NCI-H748 treated with DMSO at 0.1 percent for 48 hours (cell line): Measurements from ENCODE around the gene RAB8A.
"Not testable (repeated sequence)": the region's sequence is repeated elsewhere in the genome, so short reads cannot be mapped to it uniquely, and the experiment has no call there.

Source experiments
- DNase-seq: peaks from one replicate; lab custom pipeline; 2025; lab: John Stamatoyannopoulos, UW

The RAB8A gene

DNA sequence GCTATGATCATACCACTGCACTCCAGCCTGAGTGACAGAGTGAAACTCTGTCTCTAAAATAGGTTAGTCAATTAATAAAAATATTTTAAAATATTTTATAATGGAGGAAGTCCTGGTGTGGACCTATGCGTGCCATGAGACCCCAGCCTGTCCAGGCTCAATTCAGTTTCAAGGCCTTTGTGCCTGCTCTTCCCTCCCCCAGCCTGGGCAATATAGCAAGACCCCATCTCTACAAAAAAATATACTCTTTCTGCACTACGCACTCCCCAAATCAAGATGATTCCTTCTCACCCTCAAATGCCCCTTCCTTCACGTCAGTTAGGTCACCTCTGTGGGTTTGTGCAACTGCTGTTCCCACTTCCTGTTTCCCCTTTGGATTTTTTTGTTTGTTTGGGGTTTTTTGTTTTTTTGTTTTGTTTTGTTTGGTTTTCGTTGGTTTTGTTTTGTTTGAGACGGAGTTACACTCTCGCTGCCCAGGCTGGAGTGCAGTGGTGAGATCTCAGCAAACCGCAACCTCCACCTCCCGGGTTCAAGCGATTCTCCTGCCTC, 30.4 kb downstream of the RAB8A start:
- no peak for DNase-seq

DNA sequence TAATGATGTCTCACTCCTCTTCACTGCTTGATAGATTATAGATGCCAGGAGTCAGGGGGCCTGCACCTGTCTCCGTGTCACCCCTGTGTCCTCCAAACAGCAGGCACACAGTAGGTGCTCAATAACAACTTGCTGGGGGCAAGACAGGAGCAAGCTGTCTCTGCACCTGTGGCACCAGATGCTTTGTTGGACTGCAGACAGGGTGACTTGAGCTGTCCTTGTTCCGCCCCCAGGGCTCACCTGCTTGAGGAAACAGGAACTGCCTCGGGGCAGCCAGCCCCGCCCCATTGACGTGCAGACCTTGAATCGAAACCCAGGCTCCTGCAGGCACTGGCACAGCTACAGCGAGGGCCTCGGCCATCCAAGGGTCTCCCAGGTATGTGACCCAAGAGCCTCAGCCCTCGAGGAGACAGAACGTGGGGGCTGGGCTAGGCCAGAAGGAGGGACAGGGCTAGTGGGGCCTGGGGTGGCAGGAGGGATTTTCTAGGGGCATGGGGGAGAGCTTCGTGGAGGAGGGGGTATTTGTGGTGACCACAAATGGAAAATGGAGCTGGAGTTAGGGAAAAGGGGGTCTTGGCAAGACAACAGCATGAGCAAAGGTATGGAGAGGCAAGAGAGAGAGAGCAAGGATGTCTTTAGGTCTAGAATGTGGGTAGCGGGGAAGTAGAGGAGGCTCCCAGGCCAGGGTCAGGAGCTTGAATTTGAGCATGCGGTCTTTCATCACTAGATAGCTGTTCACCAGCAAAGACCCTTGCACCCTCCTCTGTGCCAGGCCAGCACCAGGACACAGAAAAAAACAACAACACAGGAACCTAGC, 31.9 kb downstream of the RAB8A start, which contains the start of gene HSH2D:
HSH2D (plus strand) TSS at position 287 of the 817 bp plus-strand sequence. CDS start 5,066 bp downstream, outside the sequence.
- DNase-seq, result no peak

DNA sequence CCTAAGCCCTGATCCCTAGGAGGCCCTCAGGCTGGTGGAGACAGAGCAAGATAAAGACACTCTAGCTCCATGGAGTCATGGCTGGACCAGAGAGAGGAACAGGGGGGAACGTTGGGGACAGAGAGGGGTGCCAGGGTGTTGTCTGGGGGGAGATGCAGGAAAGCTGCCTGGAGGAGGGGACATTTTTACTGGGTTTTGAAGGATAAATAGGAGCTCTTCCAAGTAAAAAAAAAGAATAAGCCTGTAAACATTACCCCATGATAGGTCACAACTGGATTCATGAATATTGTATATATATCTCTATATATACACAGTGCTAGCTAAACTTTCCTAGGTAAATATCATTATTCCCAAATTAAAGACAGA, 32.5 kb downstream of the RAB8A start:
- no peak for DNase-seq

DNA sequence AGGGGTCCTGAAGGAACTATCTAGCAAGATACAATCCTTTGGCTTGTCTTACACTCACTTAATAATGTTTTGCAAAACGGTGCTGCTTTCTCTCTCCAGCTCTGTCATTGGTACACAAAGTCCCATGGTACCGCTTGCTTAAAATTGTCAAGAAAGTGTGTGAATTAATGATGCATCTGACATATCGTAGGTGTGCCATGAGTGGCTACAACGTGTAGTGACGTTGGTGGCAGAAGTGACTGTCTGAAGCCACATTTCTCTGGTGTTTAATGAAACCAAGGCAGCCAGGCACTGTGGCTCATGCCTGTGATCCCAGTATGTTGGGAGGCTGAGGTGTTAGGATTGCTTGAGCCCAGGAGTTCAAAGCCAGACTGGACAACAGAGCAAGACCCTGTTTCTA, 34.4 kb downstream of the RAB8A start:
- DNase-seq, result no peak

DNA sequence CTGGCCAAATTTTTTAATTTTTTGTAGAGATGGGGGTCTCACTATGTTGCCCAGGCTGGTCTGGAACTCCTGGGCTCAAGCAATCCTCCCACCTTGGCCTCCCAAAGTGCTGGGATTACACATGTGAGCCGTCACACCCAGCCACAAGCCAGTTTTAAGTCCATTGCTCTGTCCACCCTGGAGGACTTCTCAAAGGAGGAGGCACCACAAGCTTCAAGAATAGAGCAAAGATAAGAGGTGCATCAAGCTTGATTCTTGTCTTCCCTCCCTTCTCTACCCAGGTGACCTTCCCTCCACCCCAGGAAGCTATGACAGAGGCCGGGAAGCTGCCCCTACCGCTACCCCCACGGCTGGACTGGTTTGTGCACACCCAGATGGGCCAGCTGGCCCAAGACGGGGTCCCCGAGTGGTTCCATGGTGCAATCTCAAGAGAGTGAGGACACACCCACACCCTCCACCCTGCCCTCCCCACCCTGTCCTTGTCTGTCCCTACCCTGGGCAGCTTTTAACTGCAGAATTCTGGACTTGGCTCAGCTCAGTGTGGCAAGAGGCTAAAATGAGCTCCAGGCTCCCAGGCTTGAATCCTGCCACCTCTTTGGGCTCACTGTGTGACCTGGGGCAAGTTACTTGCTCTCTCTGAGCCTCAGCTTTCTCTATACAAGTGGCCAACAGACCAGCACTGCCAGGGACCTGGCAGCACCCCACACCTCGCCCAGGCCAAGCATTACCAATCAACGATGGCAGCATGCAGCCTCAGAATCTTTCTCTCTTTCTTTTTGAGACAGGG, 36.9 kb downstream of the RAB8A start:
- no peak for DNase-seq

DNA sequence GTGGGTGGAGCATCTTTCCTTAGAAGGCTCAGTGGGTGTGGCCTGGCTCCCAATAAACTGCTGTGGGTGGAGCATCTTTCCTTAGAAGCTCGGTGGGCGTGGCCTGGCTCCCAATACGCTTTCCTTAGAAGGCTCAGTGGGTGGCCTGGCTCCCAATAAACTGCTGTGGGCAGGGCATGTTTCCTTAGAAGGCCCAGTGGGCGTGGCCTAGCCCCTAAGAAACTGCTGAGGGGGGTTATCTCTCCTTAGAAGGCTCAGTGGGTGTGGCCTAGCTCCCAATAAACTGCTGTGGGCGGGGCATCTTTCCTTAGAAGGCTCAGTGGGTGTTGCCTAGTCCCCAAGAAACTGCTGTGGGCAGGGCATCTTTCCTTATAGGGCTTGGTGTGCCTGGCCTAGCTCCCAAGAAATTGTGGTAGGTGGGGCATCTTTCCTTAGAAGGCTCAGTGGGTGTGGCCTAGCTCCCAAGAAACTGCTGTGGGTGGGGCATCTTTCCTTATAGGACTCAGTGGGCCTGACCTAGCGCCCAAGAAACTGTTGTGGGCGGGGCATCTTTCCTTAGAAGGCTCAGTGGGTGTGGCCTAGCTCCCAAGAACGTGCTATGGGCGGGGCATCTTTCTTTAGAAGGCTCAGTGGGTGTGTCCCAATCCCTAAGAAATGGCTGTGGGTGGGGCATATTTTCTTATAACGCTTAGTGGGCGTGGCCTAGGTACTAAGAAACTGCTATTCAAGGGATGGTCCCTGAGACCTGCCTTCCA, 42.1 kb downstream of the RAB8A start:
- DNase-seq, result no peak

DNA sequence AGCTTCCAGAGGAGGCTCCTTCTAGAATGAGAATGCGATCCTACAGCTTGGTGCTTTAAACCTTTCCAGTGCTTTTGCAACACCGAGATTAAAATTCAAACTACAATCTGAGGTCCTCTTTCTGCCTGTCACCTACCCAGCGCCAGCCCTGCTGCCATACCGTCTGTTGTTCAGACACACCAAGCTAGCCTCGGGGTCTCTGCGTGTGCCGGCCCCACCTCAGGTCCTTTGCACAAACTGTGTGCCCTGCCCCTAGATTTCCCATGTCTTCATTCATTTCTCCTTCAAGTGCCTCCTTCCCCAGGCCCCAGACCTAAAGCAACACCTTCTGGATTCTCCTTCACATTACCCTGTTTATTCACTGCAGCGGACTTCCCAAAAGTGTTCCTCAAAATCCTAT, 42.9 kb downstream of the RAB8A start:
- no peak for DNase-seq

DNA sequence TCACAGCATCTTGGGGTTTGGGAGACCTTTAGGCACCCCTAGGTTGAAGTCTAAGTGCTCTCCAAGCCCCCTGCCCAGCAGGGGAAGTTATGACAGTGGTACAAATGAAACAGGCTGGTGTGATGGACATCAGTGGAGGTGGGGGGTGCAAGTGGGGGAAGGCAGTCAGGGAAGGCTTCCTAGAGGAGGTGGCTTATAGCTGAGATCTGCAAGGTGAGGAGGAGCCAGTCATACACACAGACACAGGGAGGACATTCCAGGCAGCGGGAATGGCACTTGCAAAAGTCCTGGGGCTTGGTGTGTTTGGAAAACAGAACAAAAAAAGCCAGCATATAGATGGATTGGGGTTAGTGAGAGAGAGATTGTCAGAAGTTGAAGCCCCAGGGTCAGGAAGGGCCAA, 43.4 kb downstream of the RAB8A start:
- no peak for DNase-seq

DNA sequence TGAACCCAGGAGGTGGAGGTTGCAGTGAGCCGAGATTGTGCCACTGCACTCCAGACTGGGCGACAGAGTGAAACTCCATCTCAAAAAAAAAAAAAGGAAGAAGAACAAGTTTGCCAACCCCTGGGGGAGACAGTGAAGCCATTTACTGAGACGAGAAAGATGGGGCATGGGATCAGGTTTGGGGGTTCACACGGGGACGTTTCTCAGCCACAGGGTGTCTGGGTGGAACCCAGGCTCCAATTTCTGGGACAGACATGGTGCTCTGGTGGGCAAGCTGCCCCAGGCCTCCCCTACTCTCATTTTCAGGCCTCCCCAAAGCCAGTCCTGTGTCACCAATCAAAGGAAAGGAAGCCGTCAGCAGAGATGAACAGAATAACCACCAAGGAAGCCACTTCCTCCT, 45.2 kb downstream of the RAB8A start:
- DNase-seq, result no peak

DNA sequence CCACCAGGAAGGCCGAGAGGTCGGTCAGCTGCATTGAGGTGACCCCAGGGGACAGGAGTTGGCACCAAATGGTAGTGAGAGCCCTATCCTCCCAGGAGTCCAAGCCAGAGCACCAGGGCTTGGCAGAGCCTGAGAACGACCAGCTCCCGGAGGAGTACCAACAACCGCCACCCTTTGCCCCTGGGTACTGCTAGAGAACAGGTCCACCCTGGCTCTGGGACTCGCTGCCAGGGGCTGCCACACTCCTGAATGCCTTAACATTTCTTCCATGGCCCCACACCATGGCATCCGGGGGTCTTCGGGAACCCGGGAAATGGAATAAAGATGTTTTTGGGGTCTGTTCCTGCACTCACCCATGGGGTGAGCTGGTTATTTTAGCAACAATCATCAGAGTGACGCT, 45.9 kb downstream of the RAB8A start:
- DNase-seq, result no peak

DNA sequence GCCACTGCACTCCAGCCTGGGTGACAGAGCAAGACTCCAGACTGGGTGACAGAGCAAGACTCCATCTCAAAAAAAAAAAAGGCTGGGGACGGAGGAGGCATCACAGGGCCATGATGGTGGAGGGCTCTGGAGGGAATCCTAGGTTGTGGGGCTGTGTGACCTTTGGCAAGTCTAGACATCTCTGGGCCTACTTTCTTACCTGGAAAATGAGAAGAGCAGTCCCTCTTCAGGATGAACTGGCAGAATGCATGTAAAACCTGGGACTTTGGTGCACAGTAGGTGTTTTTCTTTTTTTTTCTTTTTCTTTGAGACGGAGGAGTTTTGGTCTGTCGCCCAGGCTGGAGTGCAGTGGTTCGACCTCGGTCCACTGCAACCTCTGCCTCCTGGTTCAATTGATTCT, 48.0 kb downstream of the RAB8A start:
- no peak for DNase-seq

DNA sequence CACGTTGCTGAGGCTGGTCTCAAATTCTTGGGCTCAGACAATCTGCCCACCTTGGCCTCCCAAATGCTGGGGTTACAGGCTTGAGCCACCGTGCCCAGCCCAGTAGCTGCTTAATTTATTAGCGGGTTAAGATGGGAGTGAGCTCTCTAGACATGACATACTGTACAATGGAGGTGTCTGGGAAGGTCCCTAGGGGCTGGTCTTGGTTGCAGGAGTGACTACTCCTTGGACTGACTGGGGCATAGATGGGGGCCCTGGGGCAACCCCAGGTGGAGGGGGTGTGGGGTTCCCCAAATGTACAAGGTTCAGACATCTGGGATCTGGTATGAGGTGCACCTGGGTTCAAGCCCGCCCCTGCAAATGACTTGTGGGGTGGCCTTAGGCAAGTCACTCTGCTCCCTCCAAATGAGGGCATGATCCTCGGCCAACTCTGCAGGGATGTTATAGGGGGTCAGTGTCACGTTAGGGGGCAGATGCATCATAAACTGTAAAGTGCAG, 48.8 kb downstream of the RAB8A start:
- no peak for DNase-seq

DNA sequence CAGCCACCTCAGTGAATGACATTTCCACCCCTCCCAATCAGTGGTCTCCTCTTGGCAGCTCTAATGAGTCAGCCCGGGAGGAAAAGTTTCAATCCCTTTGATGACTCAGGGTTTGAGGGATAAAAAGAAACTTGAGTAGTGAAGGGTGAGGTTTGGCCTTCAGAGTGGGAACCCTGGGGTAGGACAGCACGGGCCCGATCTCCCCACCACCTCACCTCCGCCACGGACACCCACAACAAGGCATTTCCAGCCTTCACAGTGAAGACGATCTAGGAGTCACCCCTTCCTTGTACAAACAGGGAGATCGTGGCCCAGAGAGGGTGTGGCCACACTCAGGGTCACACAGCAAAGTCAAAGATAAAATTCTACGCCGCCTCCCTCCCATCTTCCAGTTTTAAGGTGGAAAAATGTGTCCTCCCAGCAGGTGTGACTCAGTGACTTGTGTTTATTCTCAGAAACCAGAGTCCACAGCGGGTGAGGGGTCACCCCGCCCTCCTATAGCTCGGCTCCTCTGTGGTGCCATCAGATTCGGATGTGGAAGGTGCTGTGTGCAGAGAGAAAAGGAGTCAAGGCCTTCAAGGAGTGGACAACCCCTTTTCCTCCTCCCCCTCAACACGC, 49.4 kb downstream of the RAB8A start:
- no peak for DNase-seq

DNA sequence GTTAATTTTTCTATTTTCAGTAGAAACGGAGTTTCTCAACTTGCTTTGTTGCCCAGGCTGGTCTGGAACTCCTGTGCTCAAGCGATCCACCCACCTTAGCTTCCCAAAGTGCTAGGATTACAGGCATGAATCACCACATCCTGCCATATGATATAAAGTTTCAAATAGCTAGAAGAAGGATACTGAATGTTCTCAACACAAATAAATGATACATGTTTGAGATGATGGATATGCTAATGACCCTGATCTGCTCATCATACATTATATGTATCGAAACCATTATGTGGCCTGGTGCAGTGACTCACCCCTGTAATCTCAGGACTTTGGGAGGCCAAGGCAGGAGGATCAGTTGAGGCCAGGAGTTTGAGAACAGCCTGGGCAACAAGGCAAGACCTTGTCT, 50.2 kb downstream of the RAB8A start:
- no peak for DNase-seq

DNA sequence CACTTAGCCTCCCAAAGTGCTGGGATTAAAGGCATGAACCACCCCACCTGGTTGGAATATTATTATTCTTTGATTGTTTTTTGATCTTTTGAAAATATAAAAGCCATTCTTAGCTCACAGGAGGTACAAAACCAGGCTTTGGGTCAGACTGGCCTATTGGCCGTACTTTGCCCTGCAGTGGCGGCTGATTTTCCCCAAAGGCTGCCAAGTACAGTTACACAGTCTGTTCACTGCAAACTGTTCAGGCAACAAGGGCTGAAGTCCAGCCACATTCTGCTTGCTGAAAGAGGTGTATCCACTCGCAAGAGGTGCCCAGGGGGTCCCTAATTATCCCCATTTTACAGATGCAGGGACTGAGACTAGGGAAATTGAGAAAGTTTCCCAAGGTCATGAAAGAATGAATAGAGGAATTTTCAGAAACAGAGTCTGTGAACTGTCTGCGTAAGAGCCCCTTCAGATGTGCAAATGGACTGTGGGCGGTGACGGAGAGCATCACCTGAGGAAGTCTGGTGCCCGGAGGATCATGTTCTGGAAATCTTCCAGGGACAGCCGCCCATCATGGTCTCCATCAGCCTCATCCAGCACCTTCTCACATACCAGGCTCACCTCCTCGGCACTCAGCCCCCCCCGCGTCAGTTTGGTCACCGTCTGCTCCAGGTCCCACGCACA, 52.7 kb downstream of the RAB8A start:
- no peak for DNase-seq

DNA sequence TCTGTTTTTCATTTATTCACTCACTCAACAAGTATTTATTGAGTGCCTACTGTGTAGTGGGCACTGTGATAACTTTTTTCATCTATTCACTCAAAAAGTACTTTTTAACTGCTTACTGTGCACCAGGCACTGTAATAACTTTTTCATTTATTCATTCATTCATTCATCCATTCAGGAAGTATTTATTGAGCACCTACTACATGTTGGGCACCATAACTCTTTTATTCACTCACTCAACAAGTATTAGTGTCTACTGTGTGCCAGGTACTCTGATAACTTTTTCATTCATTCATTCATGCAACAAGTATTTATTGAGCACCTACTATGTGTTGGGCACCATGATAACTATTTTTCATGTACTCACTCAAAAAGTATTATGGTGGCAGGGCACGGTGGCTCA, 54.7 kb downstream of the RAB8A start:
- DNase-seq, result no peak

DNA sequence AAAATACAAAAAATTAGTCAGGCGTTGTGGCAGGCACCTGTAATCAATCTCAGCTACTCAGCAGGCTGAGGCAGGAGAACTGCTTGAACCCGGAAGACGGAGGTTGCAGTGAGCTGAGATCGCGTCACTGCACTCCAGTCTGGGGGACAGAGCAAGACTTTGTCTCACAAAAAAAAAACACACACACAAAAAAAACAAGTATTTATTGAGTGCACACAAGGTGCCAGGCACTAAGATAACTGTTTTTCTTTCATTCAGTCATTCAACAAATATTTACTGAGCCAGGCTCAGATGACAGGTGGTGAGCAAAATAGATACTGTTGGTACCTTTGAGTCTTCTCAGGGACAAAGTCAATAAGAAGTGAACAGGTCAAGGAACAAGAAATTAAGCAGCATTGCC, 55.4 kb downstream of the RAB8A start:
- no peak for DNase-seq

DNA sequence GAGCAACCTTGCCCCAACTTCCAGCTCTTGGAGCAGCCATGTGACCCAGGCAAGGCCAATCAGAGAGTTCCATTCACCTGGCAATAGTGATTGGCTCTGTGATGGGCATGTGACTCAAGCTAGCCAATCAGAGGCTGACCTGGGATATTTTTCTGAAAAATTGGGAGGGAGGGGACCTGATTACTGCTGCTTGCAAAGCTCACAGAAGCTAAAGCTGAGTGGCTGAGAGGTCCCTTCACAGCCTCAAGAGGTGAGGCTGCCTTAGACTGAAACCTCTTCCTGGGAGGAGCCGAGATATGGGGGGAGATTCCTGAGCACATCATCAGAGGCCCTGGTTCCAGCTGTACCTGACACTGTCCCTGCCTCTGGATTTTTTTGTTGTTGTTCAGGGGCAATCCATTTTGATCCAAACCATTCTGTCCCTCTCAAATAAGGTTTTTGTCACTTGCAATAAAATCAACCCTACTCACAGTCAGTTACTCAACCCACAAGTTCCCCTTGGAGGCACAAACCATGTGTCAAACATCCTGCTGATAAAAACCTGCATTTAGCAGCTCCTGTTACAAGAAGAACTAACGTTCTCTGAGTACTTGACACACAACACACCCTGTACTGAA, 56.9 kb downstream of the RAB8A start:
- DNase-seq, result no peak

DNA sequence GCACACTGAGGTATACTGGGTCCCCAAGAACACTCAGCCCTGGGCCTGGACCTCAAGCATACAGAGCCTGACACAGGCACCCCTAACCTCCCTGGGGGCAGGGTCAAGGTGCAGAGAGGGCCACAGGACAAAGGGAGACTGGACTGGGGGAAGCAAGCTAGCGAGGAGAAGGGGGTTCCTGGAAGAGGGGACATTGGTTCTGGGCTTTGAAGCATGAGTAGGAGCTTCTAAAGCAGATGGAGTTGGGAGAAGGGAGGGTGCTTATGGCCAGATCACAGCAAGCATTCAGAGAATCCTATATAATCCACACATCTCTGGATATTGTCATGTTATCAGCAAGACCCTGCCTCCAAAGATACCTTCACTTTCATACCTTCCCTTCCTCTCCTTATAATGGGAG, 58.4 kb downstream of the RAB8A start:
- DNase-seq, result no peak

DNA sequence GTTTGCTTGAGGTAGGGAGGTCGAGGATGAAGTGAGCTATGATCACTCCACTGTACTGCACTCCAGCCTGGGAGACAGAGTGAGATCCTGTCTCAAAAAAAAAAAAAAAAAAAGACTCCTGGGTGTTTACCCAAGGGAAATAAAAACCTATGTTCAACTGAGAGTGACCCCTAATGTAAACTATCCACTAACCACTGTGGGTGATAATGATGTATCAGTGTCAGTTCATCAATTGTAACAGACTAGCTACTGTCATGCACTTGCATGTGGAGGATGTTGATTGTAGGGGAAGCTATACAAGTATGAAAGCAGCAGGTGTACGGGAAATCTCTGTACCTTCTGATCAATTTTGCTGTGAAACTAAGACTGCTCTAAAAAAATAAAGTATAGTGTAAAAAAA, 64.3 kb downstream of the RAB8A start:
- DNase-seq, result no peak

DNA sequence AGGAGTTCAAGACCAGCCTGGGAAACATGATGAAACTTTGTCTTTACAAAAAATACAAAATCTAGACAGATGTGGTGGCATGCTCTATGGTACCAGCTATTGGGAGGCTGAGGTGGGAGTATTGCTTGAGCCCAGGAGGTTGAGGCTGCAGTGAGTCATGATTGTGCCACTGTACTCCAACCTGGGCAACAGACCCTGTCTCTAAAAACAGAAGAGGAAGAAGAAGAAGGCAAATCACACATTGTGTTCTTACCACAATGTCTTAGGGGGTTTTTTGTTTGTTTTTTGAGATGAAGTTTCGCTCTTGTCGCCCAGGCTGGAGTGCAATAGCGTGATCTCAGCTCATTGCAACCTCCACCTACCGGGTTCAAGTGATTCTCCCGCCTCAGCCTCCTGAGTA, 67.2 kb downstream of the RAB8A start:
- DNase-seq, result not testable (repeated sequence)
